Measurements from ENCODE around the gene BOC. TPM values are rescaled to one million over a fixed set of nuclear protein-coding genes. Genes with fewer than 3 reads are reported as not detected.

BOC gene
- total and polyA plus RNA-seq, 2 of the 8 experiments (the other 6 are each of a cell fraction or from before 2014, with no cell fraction given) = 6.9 to 9.3 TPM

DNA sequence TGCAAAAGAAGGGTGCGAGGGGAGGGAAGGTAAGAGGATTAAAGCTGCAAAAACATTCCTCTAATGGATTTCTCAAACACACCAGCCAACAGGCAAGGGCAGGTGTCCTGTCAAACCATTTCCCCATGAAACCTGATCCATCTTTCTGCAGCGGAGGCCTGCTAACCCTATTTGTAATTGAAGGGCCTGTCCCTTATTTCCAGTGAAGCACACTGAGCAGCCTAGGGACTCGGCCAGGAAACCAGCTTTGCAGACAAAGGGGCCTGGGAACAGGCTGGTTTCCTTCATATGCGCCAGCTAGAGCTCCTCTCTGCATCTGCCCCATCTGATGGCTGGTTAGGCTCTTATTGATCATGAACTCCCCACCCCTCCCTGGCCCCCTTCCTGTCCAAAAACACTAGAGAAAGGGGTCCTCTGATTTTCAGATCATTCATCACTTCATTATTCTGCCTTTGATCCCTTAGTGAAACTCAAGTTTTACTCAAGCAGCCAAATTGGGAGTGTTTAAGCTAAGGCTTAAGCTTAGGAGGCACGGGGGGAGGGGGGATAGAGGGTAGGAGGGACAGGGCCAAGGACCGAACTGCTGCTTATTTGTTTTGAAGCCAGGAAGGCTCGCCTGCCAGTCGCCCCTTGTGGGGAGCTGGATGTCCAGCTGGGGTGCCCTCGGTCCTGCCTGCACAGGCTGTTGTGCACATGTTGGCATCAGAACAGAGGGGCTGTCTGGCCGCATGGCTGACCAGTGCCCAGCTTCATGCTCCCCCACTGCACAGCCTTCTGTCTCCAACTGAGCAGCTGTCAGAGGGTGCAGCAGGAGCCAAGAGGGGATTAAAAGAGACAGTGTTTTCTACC, 53.1 kb downstream of the BOC start (continued):
- TF ChIP-seq MAFK (IDR thresholded peaks at IDR 0.05; ENCODE audit: low read depth, low read length) = peak; percentile 18; the same call in 1 of the 2 replicates
- 0 out of 4 replicates have a peak, but pooled peaks of 1 of the 2 experiments have one; percentile 34 for TF ChIP-seq SIN3A (conservative IDR thresholded peaks at IDR 0.05 in 1 of 2, IDR thresholded peaks at IDR 0.05 in 1 of 2; ENCODE audit: low read depth in 1 of 2, low read length in 2 of 2)
- TF ChIP-seq, protein P1, sequence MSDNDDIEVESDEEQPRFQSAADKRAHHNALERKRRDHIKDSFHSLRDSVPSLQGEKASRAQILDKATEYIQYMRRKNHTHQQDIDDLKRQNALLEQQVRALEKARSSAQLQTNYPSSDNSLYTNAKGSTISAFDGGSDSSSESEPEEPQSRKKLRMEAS (IDR thresholded peaks at IDR 0.05) = no peak
- TF ChIP-seq CBX8 (IDR thresholded peaks at IDR 0.05; ENCODE audit: borderline replicate concordance, low read depth, low read length) = no peak
- TF ChIP-seq, protein P2, sequence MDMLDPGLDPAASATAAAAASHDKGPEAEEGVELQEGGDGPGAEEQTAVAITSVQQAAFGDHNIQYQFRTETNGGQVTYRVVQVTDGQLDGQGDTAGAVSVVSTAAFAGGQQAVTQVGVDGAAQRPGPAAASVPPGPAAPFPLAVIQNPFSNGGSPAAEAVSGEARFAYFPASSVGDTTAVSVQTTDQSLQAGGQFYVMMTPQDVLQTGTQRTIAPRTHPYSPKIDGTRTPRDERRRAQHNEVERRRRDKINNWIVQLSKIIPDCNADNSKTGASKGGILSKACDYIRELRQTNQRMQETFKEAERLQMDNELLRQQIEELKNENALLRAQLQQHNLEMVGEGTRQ (IDR thresholded peaks at IDR 0.05; ENCODE audit: low read length) = no peak
- TF ChIP-seq BACH1 (IDR thresholded peaks at IDR 0.05; ENCODE audit: low read length) = no peak
- TF ChIP-seq NANOG (IDR thresholded peaks at IDR 0.05; ENCODE audit: insufficient read depth, low read depth, low read length, poor library complexity, severe bottlenecking) = no peak
- TF ChIP-seq BCL11A (IDR thresholded peaks at IDR 0.05; ENCODE audit: low read depth in 2 of 2, low read length in 2 of 2) = no peak
- TF ChIP-seq GABPA (IDR thresholded peaks at IDR 0.05; ENCODE audit: borderline replicate concordance, insufficient read depth, low read length) = no peak
- TF ChIP-seq RAD21 (IDR thresholded peaks at IDR 0.05 in 1 of 2, conservative IDR thresholded peaks at IDR 0.05 in 1 of 2; ENCODE audit: low read depth in 2 of 2, low read length in 2 of 2) = no peak
- TF ChIP-seq NRF1 (IDR thresholded peaks at IDR 0.05; ENCODE audit: low read depth, low read length) = no peak
- 0 out of 2 replicates have a peak, but pooled peaks have one; percentile 10 for TF ChIP-seq TCF12 (IDR thresholded peaks at IDR 0.05; ENCODE audit: low read depth, low read length)
- TF ChIP-seq EP300 (IDR thresholded peaks at IDR 0.05; ENCODE audit: borderline replicate concordance in 1 of 2, low read depth in 2 of 2, low read length in 2 of 2) = no peak
- no peak for TF ChIP-seq ZNF274 (IDR thresholded peaks at IDR 0.05; ENCODE audit: borderline replicate concordance, extremely low read depth, low read length)
- peak in 1 of 2 experiments; percentile 63; a peak in 1 of 4 replicates for TF ChIP-seq HDAC2 (IDR thresholded peaks at IDR 0.05; ENCODE audit: borderline replicate concordance in 1 of 2, low read depth in 2 of 2, low read length in 2 of 2)
- TF ChIP-seq TEAD4 (IDR thresholded peaks at IDR 0.05; ENCODE audit: low read depth, low read length) = no peak
- TF ChIP-seq SUZ12 (IDR thresholded peaks at IDR 0.05; ENCODE audit: low read length) = no peak
- TF ChIP-seq RFX5 (IDR thresholded peaks at IDR 0.05; ENCODE audit: borderline replicate concordance, low read depth, low read length) = no peak
- TF ChIP-seq RXRA (IDR thresholded peaks at IDR 0.05; ENCODE audit: insufficient read depth, low read depth, low read length) = no peak
